Breast epithelium (tissue), 4 donors: Measurements from ENCODE around the gene PTBP1. TPM values are rescaled to one million over a fixed set of nuclear protein-coding genes. Genes with fewer than 3 reads are reported as not detected.
A peak's percentile ranks its signal among the peaks of the same experiment; 100 is the strongest.

ENCODE experiments used
- DNase-seq, 2 donors: peaks; one replicate each; pipeline ENCODE4 v3.0.0-alpha.2; 2019; ENCODE audit warnings: low spot score in 2 of 2
- H3K27ac ChIP-seq, 2 donors: fragments of 200-600 bp; sonication (generic) in 1 of 2; one replicate each; pipeline ENCODE4 v1.5.1; 2016 to 2019; ENCODE audit warnings: mild to moderate bottlenecking in 1 of 2
- H3K27me3 ChIP-seq, 2 donors: fragments of 200-600 bp; sonication (generic) in 1 of 2; one replicate each; pipeline versions ENCODE4 v1.5.1 to v1.6.0; 2017 to 2019; ENCODE audit warnings: control low read depth in 1 of 2, mild to moderate bottlenecking in 1 of 2
- H3K36me3 ChIP-seq: fragments of 200-600 bp; one replicate; pipeline ENCODE4 v1.5.1; 2019
- H3K4me1 ChIP-seq, 2 donors: fragments of 200-600 bp; sonication (generic); one replicate each; pipeline ENCODE4 v1.5.1; 2016 to 2019; ENCODE audit warnings: control low read depth in 1 of 2
- H3K4me3 ChIP-seq, 3 donors: fragments of 200-600 bp; sonication (generic); 1 replicate in 2 of 3; 2 replicates in 1 of 3; pipeline ENCODE4 v1.5.1; 2016 to 2019; ENCODE audit warnings: mild to moderate bottlenecking in 3 of 3, moderate library complexity in 2 of 3
- H3K9me3 ChIP-seq, 2 donors: fragments of 200-600 bp; sonication (generic) in 1 of 2; one replicate each; pipeline ENCODE4 v1.5.1; 2016 to 2019; ENCODE audit warnings: control low read depth in 1 of 2
- CTCF ChIP-seq, 3 donors: fragments of 450-650 bp; IDR thresholded peaks; one replicate each; pipeline ENCODE4 v1.5.1; 2016 to 2017; ENCODE audit warnings: antibody characterized with exemption in 3 of 3, mild to moderate bottlenecking in 3 of 3, moderate library complexity in 3 of 3
- POLR2A ChIP-seq: fragments of 450-650 bp; IDR thresholded peaks from one replicate; pipeline ENCODE4 v1.6.1; 2016; ENCODE audit warnings: antibody characterized with exemption, mild to moderate bottlenecking, moderate library complexity
- POLR2AphosphoS5 ChIP-seq, 3 donors: sonication (generic); formaldehyde crosslinking; IDR thresholded peaks; one replicate each; pipeline ENCODE4 v1.6.1; 2017; ENCODE audit warnings: antibody characterized with exemption in 3 of 3
- intact Hi-C: fragments of 100-400 bp; cut with DNase I; formaldehyde crosslinking; loops from one replicate; pipeline ENCODE4 v1.15.1; 2023; ENCODE audit warnings: low total_unique reads
- total RNA-seq, 3 donors: library from RNA; depleted of rRNA; stranded (reverse); fragments of >200 nt; gene quantifications; one replicate each; pipeline ENCODE4 v1.1.0, GENCODE V29; 2016

Gene PTBP1
- total RNA-seq, 3 donors from 2014 or later: 92.0 to 147 (median 131) TPM

- peak in 1 of 3 donors; percentile 32 for TF ChIP-seq CTCF (IDR thresholded peaks at IDR 0.05)
- TF ChIP-seq POLR2AphosphoS5 (IDR thresholded peaks at IDR 0.05): no peak
- no peaks in the 10 kb centered on the region for H3K9me3 ChIP-seq
- intact Hi-C loops: no loop called here
- H3K4me1 ChIP-seq: peaks cover 6 to 8% of the 10 kb centered on the region in 2 donors
- no peak overlapping the region for H3K27ac ChIP-seq
- DNase-seq: no peak
- H3K36me3 ChIP-seq: no peaks in the 10 kb centered on the region
- H3K4me3 ChIP-seq: peak overlapping the region; percentile 16 to 64 (median 43)
- H3K27me3 ChIP-seq: peaks cover 4 to 25% of the 10 kb centered on the region in 2 donors
Measured at GRCh38 chr19:843180-843835, 46.1 kb downstream of the PTBP1 start.

GRCh38 chr19:843836-844545 lies 46.7 kb downstream of the PTBP1 start:
- no peak for DNase-seq
- Histone ChIP-seq H3K27ac (no peak overlapping the region), H3K36me3 (no peaks in the 10 kb centered on the region), H3K9me3 (no peaks in the 10 kb centered on the region), H3K4me3 (peak overlapping the region; percentile 16 to 64 (median 43)), H3K4me1 (peaks cover 6 to 8% of the 10 kb centered on the region in 2 donors), H3K27me3 (peaks cover 4 to 23% of the 10 kb centered on the region in 2 donors)
- no peak for TF ChIP-seq CTCF (IDR thresholded peaks at IDR 0.05)
- TF ChIP-seq POLR2AphosphoS5 (IDR thresholded peaks at IDR 0.05): no peak
- TF ChIP-seq POLR2A: no peak
- intact Hi-C loops: no loop called here

GRCh38 chr19:844546-844971 lies 47.3 kb downstream of the PTBP1 start:
- no peak for TF ChIP-seq POLR2AphosphoS5 (IDR thresholded peaks at IDR 0.05)
- no peak for TF ChIP-seq CTCF (IDR thresholded peaks at IDR 0.05)
- no peak for TF ChIP-seq POLR2A
- Histone ChIP-seq H3K9me3 (no peaks in the 10 kb centered on the region), H3K4me3 (no peak overlapping the region), H3K27me3 (peaks cover 4 to 20% of the 10 kb centered on the region in 2 donors), H3K27ac (no peak overlapping the region), H3K36me3 (no peaks in the 10 kb centered on the region), H3K4me1 (peaks cover 6 to 8% of the 10 kb centered on the region in 2 donors)
- intact Hi-C loops: no loop called here
- no peak for DNase-seq

GRCh38 chr19:845707-846521 lies 48.7 kb downstream of the PTBP1 start:
- no peak overlapping the region for H3K4me3 ChIP-seq
- H3K27me3 ChIP-seq: peaks cover 4 to 18% of the 10 kb centered on the region in 2 donors
- intact Hi-C loops: no loop called here

More at GRCh38 chr19:845707-846521, 48.7 kb downstream of the PTBP1 start:
- H3K36me3 ChIP-seq: no peaks in the 10 kb centered on the region
- no peak for DNase-seq
- peaks cover 6 to 8% of the 10 kb centered on the region in 2 donors for H3K4me1 ChIP-seq
- TF ChIP-seq POLR2AphosphoS5 (IDR thresholded peaks at IDR 0.05) (no peak), POLR2A (no peak), CTCF (IDR thresholded peaks at IDR 0.05) (no peak)
- no peaks in the 10 kb centered on the region for H3K9me3 ChIP-seq
- H3K27ac ChIP-seq: no peak overlapping the region
